HG02943 (cell line): Measurements from ENCODE around the gene SPATA13.
"Not testable (repeated sequence)": the region's sequence is repeated elsewhere in the genome, so short reads cannot be mapped to it uniquely, and the experiment has no call there.

ENCODE experiments used
- ATAC-seq: cut with Tn5 transposase; IDR thresholded peaks from one replicate; pipeline ENCODE4 v1.9.1; 2021; ENCODE audit warnings: mild to moderate bottlenecking, low read depth, moderate library complexity; ENCODE audit not compliant: unreplicated experiment

The SPATA13 gene

GRCh38 chr13:24301434-24301833, 140.9 kb downstream of the SPATA13 start:
- no peak for ATAC-seq

- no peak for ATAC-seq
Measured at GRCh38 chr13:24301911-24302310, 141.4 kb downstream of the SPATA13 start.

GRCh38 chr13:24304620-24305019, 144.1 kb downstream of the SPATA13 start:
- no peak for ATAC-seq

GRCh38 chr13:24306632-24307031, 146.1 kb downstream of the SPATA13 start:
- no peak for ATAC-seq

DNA sequence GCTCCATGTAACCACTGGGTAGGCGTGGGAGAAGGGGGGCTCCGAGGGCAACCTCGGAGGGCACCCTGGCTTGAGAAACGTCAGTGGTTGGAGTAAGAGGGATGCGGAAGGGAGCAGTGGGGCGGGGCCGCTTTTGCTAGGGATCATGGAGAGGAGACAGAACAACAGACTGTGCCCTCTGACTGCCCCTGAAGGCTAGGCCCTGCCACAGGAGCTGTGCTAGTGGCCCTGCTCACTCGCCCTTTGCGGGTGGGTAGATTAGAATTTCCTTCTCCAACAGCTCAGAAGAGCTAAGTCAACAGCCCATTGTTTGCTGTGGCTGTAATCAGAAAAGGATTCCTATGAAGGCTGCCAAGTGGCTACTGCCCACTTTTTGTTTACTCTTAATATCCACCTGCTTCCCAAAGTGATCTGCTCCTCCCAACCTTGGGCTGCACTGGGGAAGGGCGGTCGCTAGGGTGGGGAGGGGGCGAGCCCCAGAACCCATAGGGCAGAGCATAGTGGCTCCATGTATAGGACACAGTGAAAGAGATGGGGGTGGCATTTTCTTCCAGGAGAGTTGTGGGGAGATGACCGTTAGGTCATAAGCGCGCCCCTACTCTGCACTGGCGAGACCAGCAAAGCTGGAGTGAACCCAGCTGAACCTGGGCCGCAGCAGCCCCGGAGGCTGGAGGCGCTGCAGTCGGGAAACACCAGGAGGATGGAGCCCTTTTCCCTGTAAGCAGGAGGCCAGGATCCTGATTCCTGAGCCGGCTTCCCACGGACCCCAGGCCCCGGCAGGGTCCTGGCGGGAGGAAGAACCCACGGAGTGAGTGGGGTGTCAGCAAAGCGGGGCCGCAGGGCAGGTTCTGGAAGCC, 146.9 kb downstream of the SPATA13 start:
- no peak for ATAC-seq

- no peak for ATAC-seq
Measured at GRCh38 chr13:24308068-24308445, 147.5 kb downstream of the SPATA13 start.

GRCh38 chr13:24308488-24309020, 148.0 kb downstream of the SPATA13 start:
- no peak for ATAC-seq

- not testable (repeated sequence) for ATAC-seq
Measured at GRCh38 chr13:24309300-24309699, 148.8 kb downstream of the SPATA13 start, which contains the start of gene C1QTNF9. C1QTNF9 (plus strand) TSS chr13:24309580; CDS start chr13:24316004, 6,424 bp downstream.

GRCh38 chr13:24313439-24313838, 152.9 kb downstream of the SPATA13 start:
- no peak for ATAC-seq

- not testable (repeated sequence) for ATAC-seq
Measured at GRCh38 chr13:24317835-24318234, 157.3 kb downstream of the SPATA13 start.

DNA sequence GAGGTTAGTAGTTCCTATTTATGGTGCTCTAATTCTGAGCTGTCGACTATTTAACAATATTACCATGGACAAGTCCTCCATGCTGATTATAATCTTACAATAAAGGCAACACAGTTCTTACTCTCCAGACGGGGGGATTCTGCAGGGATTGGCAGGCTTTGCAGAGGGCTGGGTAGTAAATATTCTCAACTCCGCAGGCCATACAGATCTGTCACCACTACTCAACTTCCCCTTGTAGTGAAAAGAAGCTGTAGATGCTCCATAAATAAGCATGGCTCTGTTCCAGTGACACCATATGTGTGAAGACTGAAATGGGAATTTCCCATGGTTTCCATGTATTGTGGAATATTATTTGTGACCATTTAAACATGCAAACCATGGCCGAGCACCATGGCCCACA, 158.4 kb downstream of the SPATA13 start:
- ATAC-seq: not testable (repeated sequence)

GRCh38 chr13:24319641-24320040, 159.1 kb downstream of the SPATA13 start:
- not testable (repeated sequence) for ATAC-seq

DNA sequence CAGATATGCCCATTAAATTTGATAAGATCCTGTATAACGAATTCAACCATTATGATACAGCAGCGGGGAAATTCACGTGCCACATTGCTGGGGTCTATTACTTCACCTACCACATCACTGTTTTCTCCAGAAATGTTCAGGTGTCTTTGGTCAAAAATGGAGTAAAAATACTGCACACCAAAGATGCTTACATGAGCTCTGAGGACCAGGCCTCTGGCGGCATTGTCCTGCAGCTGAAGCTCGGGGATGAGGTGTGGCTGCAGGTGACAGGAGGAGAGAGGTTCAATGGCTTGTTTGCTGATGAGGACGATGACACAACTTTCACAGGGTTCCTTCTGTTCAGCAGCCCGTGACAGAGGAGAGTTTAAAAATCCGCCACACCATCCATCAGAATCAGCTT, 160.9 kb downstream of the SPATA13 start:
- not testable (repeated sequence) for ATAC-seq

DNA sequence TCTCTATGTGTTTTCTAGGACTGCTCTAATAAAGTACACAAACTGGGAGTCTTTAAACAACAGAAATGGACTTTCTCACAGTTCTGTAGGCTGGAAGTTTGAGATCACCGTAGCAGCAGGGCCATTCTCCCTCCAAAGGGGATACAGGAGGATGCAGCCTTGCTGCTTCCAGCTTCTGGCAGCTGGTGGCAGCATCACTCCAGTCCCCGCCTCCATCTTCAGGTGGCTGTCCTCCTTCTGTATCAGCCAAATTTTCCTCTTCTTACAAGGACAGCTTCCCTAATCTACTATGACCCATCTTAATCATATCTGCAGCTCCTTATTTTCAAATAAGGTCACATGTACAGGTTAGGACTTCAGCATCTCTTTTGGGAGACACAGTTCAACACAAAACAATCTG, 161.9 kb downstream of the SPATA13 start:
- ATAC-seq: not testable (repeated sequence)

- no peak for ATAC-seq
Measured at GRCh38 chr13:24323036-24323738, 162.7 kb downstream of the SPATA13 start.

- no peak for ATAC-seq
Measured at GRCh38 chr13:24323739-24324075, 163.2 kb downstream of the SPATA13 start.

- not testable (repeated sequence) for ATAC-seq
Measured at GRCh38 chr13:24327598-24327997, 167.1 kb downstream of the SPATA13 start.

GRCh38 chr13:24328145-24328544, 167.6 kb downstream of the SPATA13 start:
- ATAC-seq: no peak

- ATAC-seq: no peak
Measured at GRCh38 chr13:24338721-24339120, 178.2 kb downstream of the SPATA13 start.

DNA sequence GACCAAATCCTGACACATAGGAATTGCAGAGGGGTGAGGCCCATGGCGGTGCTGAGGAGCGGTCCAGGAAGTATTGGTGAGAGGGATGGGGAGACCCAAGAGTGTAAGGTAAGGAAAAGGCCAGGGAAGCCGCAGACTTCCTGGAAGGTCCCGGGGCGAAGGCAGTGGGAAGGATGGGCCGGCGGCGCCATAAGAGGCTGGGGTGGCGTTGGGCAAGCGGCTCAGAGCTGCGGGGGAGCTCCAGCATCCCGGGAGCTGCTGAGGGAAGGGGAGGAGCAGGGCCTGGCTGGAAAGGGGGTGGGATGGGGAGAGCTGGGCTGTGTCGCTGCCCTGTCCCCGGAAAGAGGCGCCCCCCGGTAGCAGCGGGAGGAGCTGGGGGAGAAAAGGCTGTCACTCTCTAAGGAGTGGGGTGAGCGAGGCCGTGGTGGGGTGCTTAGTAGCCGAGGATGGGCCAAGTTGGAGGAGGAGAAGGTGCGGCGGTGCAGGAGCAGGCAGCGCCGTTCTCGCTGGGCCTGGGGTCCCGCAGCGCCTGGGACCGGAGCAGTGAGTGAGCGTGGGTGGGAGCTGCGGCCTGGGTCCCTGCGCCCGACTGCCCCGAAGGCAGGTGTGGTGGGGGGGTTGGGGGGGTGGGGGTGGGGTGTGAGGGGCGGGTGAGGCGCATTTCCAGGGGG, 179.6 kb downstream of the SPATA13 start:
- no peak for ATAC-seq

GRCh38 chr13:24340608-24340955, 180.1 kb downstream of the SPATA13 start:
- no peak for ATAC-seq
